ENCODE measurements around the gene DGKI.

DGKI gene

DNA sequence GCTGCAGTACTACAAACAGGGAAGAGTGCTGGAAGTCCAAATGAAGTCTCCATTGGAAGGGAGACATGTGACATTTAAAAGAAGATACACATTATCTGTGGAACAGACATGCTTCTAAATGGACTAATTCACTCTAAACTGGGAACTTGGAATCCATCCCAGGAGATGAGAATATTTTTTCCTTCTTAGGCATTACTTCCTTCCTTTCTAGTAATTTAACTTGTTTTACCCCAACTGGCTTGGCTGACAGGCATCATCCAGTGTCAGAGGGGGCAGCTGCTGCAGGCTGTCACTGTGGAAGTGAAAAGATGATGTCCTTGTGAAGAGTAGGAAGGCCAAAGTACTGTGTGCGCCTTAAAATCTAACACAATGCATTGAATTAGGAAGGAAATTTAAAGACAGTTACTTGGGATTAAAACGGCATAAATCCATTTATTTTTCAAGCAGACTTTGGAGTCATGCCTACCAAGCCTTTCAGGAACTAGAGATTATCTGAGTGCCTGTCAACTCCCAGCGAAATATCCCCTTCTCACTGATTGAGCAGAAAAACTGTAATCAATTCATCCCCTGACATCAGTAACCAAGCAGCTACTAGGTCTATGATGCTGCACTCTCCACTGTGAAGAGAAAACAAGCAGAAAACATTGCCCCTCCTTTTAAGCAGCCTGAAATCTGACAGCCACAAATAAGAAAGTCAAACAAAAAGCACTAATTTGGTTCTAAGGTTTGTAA, 161.2 kb downstream of the DGKI start:
- DNase-seq (ENCODE audit: low spot score), result no peak

GRCh38 chr7:137684776-137685175, 162.0 kb downstream of the DGKI start:
- DNase-seq (ENCODE audit: low spot score), result no peak

DNA sequence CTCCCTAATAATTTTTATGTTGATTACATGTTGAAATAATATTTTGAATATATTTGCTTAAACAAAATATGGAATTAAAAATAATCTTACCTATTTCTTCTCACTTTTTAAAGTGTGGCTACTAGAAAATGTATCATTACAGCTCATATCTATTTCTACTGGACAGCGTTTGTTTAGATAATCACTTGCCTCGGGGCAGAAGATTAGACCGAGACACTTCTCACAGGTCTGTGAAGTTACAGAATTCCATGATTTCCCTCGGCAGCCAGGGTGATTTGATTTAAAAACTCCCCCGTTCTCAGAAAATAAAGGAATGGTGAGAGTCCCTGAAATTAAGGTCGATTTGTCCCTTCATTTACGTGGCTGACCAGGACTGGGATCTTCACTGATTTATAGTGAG, 162.5 kb downstream of the DGKI start:
- DNase-seq (ENCODE audit: low spot score), result no peak

- DNase-seq (ENCODE audit: low spot score), result no peak
Observed at GRCh38 chr7:137682596-137682995, 164.2 kb downstream of the DGKI start.

DNA sequence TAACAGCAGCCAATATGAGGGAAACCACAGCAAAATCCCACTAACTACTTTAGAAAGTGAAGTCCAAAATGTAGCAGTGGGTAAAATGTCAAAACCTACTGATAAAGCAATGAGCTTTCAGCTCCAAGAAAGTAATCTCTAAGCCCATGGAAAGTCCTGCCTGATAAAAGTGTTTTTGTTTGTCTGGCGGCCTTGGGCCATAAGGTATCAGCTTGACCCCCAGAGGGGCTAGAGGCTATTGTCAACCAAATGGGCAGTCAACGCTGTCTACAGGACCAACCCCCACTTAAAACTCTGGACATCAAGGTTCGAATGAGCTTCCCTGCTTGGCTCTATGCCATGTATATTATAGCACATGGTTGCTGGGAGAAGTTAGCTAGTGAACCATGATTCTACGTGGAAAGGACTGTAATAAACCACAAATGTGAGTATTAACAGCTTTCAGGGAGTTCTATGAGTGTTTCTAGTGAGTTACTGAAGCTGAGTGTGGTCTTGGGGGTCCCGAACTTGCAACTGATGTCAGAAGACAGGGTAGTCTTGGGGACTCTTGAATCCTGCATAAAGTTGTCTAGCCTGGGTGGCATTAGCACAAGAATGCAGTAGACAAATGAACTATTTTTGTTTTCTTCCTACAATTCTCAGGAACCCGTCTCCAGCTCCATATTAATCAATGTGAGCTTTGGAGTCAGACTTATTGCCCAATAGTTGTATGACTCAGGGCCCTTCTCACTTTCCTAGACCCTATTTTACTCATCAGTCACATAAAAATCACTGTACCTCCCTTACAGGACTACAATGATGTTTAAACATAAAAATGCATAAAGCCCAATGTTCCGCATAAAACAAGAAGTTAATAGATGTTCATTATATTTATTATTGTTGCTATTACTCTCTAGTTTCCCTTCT, 164.9 kb downstream of the DGKI start:
- no peak for DNase-seq (ENCODE audit: low spot score)

GRCh38 chr7:137674551-137675409, 172.0 kb downstream of the DGKI start:
- DNase-seq (ENCODE audit: low spot score), result no peak

DNA sequence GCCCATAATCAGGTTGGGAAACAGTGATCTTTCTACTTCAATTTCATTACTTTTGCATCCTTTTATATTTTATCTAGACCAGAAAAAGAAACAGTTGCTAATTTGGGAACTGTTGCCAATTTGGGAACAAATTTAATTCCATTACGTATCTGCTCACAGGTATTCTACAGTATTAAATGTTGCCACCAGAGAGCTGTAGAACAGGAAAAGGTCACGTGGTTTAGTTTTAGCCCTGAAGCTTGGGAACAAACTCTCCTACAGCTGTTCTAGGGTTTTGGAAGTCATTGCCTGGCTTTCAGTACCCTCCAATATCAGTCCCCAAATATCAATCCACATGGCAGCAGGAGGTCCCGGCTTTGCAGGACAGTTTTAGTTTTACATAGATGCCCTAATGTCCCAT, 172.7 kb downstream of the DGKI start:
- DNase-seq (ENCODE audit: low spot score), result no peak

DNA sequence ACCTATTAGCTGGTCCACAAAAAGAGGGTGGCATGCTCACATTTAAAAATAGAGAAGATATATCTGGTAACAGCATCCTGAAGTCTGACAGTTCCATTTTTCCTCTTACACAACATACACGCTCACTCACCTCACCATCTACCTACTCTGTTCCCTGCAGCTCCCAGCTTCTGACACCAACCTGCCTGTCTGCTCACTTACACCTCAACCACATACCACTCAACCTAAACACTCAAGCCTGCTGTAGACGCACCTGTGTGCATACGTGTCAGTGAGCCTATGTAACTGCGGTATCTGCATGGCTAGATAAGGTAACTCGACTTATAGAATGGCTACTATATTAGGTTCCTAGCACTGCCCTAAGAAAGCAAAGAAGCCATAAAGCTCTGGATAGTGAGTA, 174.9 kb downstream of the DGKI start:
- DNase-seq (ENCODE audit: low spot score), result no peak

- no peak for DNase-seq (ENCODE audit: low spot score)
Observed at GRCh38 chr7:137670222-137671064, 176.3 kb downstream of the DGKI start.

- no peak for DNase-seq (ENCODE audit: low spot score)
Observed at GRCh38 chr7:137669706-137670105, 177.1 kb downstream of the DGKI start.

GRCh38 chr7:137668404-137668803, 178.4 kb downstream of the DGKI start:
- no peak for DNase-seq (ENCODE audit: low spot score)

DNA sequence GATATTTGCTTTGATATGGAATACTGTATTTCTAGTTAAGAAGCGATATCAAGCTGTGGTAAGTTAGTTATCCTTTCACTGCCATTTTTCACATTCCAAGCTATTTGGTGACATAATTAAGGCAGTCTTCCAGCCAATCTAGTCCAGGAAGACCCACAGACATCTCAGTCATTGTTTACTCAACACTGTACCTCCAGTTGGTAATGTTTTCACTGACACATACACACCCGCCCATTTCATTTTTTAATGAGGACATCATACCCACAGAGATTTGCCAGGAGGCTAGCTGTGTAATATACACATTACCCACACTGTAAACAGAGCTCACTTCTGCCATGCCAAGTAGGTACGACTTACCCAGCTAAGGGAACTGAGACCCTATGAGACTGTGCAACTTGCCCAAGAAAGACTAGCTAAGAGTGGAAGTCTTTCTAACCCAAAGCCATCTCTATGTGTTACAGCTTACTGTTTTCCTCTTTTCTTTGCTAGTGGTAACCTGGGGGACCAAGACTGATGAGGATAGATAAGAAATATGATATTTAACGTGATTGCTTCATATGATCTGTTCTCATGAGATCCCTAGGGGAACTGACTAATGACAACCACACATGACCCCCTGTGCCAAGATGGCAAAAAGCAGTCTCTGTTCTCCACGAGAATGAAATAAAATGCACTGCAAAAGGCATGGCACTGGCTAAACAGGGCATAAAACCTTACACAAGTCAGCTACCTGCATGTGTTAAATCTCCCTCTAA, 179.0 kb downstream of the DGKI start:
- DNase-seq (ENCODE audit: low spot score), result no peak

GRCh38 chr7:137664846-137665245, 181.9 kb downstream of the DGKI start:
- DNase-seq (ENCODE audit: low spot score), result no peak

- no peak for DNase-seq (ENCODE audit: low spot score)
Observed at GRCh38 chr7:137661634-137662033, 185.1 kb downstream of the DGKI start.

GRCh38 chr7:137658190-137658900, 188.4 kb downstream of the DGKI start:
- no peak for DNase-seq (ENCODE audit: low spot score)

DNA sequence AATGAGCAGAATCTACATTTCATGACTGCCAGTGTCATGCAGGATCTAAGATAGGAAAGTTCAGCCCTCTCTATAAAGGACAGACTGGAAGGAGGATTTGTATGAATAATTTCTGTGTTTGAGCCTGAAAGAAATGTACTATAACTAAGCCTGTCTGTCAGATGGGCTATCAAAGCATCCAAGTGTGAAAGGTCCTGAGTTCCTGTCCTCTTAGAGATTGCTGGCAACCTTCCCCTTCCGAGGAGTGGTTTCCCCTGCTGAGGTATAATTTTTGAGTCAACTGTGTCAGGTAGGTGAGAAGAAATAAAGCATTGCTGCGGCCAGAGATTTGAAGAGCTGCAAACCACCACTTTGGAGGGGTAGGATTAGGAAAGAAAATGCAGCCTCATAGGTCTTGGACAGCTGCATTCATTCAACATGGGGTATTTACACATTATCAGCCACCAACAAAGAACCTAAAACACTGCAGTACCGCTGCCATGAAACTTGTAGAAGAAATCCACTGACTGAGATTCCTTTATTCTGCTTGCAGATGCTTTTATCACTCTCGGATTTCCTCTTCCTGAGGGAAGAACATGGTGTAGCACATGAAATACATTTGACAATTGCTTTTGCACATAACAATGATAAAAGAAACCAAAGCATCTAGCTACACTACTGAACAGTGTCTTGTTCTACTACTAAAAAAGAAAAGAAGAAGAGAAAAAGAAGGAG, 189.1 kb downstream of the DGKI start:
- DNase-seq (ENCODE audit: low spot score), result no peak

DNA sequence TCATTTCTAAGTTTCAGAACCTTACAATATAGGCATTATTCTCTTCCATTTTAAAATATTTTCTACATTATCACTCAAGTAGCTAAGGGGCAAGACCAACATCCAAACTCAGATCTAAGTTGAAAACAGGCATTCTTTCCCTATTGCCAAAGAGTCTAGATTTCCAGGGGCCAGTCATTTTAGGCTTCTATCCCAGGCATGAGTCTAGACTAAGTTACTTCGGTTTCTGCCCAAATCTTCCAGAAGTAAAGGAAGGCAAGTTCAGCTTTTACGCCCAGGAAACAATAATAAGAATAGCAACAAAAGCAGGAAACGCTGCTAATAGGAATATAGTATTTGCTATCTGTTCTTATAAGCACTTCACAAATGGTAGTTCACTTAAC, 189.9 kb downstream of the DGKI start:
- DNase-seq (ENCODE audit: low spot score), result no peak

GRCh38 chr7:137656227-137656849, 190.4 kb downstream of the DGKI start:
- peak; percentile 47 for DNase-seq (ENCODE audit: low spot score)

- no peak for DNase-seq (ENCODE audit: low spot score)
Observed at GRCh38 chr7:137655804-137656203, 191.0 kb downstream of the DGKI start.
